OCI-LY7 (cell line): Measurements from ENCODE around the gene HSF2. TPM values are rescaled to one million over a fixed set of nuclear protein-coding genes. Genes with fewer than 3 reads are reported as not detected.

Source experiments
- BruUV-seq: library from RNA; stranded (reverse); fragments of 400-500 nt; replicated peaks from 2 replicates; lab custom pipeline; 2021; lab: Mats Ljungman, UMichigan
- CTCF ChIA-PET: fragments of 300-600 bp; sonication (Branson Sonifier 250); formaldehyde crosslinking; loops from one replicate; lab custom pipeline; 2022; ENCODE audit warnings: antibody characterized with exemption; ENCODE audit not compliant: unreplicated experiment; lab: Charles Lee
- POLR2A ChIA-PET: fragments of 300-600 bp; sonication (Branson Sonifier 250); formaldehyde crosslinking; loops from one replicate; lab custom pipeline; 2022; ENCODE audit warnings: antibody characterized with exemption; lab: Charles Lee
- DNase-seq: peaks from one replicate; pipeline ENCODE4 v3.0.0-alpha.2; 2015; ENCODE audit warnings: low spot score
- H2AFZ ChIP-seq: fragments of 200-600 bp; sonication (generic), shearing (Covaris generic); 2 replicates; pipeline ENCODE4 v1.6.1; 2014; ENCODE audit warnings: mild to moderate bottlenecking, antibody characterized with exemption, low read length, moderate library complexity
- H3K27ac ChIP-seq: fragments of 200-600 bp; sonication (generic); 2 replicates; pipeline ENCODE4 v1.5.1; 2014; ENCODE audit warnings: mixed run types, low read depth, mild to moderate bottlenecking, moderate library complexity, low read length, inconsistent platforms; ENCODE audit not compliant: poor library complexity, severe bottlenecking
- H3K36me3 ChIP-seq: fragments of 200-600 bp; sonication (generic); 2 replicates; pipeline ENCODE4 v1.6.1; 2014; ENCODE audit warnings: mild to moderate bottlenecking, antibody characterized with exemption, low read length, moderate library complexity, mixed read lengths; ENCODE audit not compliant: insufficient read depth
- H3K4me1 ChIP-seq: fragments of 200-600 bp; sonication (generic); 2 replicates; pipeline ENCODE4 v1.5.1; 2014; ENCODE audit warnings: mild to moderate bottlenecking, low read length; ENCODE audit not compliant: insufficient read depth, poor library complexity, severe bottlenecking
- H3K4me2 ChIP-seq: fragments of 200-600 bp; sonication (generic); 2 replicates; pipeline ENCODE4 v1.6.1; 2014; ENCODE audit warnings: mild to moderate bottlenecking, low read length
- H3K4me3 ChIP-seq: fragments of 200-600 bp; sonication (generic); 2 replicates; pipeline ENCODE4 v1.5.1; 2014; ENCODE audit warnings: mild to moderate bottlenecking, low read depth, low read length; ENCODE audit not compliant: poor library complexity, severe bottlenecking
- H3K79me2 ChIP-seq: fragments of 200-600 bp; sonication (generic); 2 replicates; pipeline ENCODE4 v1.6.1; 2016; ENCODE audit warnings: low read depth, mild to moderate bottlenecking, low read length, moderate library complexity, mixed read lengths; ENCODE audit not compliant: insufficient read depth
- H3K9me2 ChIP-seq: fragments of 200-600 bp; sonication (generic); 2 replicates; pipeline ENCODE4 v1.6.1; 2016; ENCODE audit warnings: mild to moderate bottlenecking, low read length, mixed read lengths; ENCODE audit not compliant: insufficient read depth
- H3K9me3 ChIP-seq: fragments of 200-600 bp; sonication (generic); 2 replicates; pipeline ENCODE4 v1.6.1; 2014; ENCODE audit warnings: mild to moderate bottlenecking, mixed run types, low read length, mixed read lengths
- H4K20me1 ChIP-seq: fragments of 200-600 bp; sonication (generic); 2 replicates; pipeline ENCODE4 v1.6.1; 2014; ENCODE audit warnings: mild to moderate bottlenecking, antibody characterized with exemption, low read length, moderate library complexity, mixed read lengths; ENCODE audit not compliant: insufficient read depth
- EZH2phosphoT487 ChIP-seq: fragments of 200-600 bp; sonication (generic); IDR thresholded peaks from 2 replicates; pipeline ENCODE4 v1.6.1; 2018; ENCODE audit warnings: low read depth, borderline replicate concordance, mild to moderate bottlenecking, mixed run types, antibody characterized with exemption, low read length, moderate library complexity, mixed read lengths
- intact Hi-C: fragments of 100-400 bp; cut with micrococcal nuclease; formaldehyde crosslinking; loops from one replicate; pipeline ENCODE4 v1.10.0; 2022; ENCODE audit not compliant: unreplicated experiment
- total RNA-seq, 2 experiments: library from RNA; depleted of rRNA in 1 of 2; stranded (reverse); fragments of >200 nt in 1 of 2; shearing (Covaris generic) in 1 of 2; gene quantifications; 2 replicates each; pipeline ENCODE4 v1.2.3, GENCODE V29; 2014 to 2022
- TF ChIP-seq, protein P1 (sequence below): fragments of 200-600 bp; sonication (generic); conservative IDR thresholded peaks from 2 replicates; pipeline ENCODE4 v1.5.1; 2014; ENCODE audit warnings: mild to moderate bottlenecking, antibody characterized with exemption, low read length, moderate library complexity, mixed read lengths

Gene HSF2
- total RNA-seq, 2 experiments from 2014 or later: 12.1 to 29.6 TPM

DNA sequence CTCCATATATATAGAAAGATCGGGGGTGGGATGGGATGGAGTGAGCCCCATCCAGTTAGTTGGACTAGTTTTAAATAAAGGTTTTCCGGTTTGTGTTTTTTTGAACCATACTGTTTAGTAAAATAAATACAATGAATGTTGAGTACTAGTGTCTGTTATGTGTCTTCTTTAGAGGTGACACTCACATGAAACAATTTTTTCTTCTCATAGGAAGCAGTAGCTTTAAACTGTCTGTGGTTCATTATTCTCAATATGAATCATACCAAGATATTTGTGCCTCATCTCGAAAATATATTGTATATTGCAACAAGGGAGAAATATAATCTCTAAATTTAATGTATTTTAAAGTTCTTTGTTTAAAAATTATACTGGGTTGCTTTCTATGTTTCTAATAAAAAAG, 33.4 kb downstream of the HSF2 start:
- CTCF ChIA-PET: interaction anchor here (0.8 kb wide), 1 partner anchor 35 kb away, joined by 3 read pairs; no protein-coding TSS in a partner anchor
- Histone ChIP-seq H3K4me3 (no peak overlapping the region), H3K4me2 (no peak overlapping the region), H3K9me3 (peaks cover 3% of the 10 kb centered on the region; the same call in 1 of the 2 replicates), H2AFZ (no peak overlapping the region), H3K27ac (no peak overlapping the region), H3K36me3 (peaks cover 88% of the 10 kb centered on the region), H3K79me2 (no peaks in the 10 kb centered on the region), H3K4me1 (no peaks in the 10 kb centered on the region), H3K9me2 (no peaks in the 10 kb centered on the region), H4K20me1 (no peaks in the 10 kb centered on the region)
- TF ChIP-seq EZH2phosphoT487: no peak
- TF ChIP-seq, protein P1, sequence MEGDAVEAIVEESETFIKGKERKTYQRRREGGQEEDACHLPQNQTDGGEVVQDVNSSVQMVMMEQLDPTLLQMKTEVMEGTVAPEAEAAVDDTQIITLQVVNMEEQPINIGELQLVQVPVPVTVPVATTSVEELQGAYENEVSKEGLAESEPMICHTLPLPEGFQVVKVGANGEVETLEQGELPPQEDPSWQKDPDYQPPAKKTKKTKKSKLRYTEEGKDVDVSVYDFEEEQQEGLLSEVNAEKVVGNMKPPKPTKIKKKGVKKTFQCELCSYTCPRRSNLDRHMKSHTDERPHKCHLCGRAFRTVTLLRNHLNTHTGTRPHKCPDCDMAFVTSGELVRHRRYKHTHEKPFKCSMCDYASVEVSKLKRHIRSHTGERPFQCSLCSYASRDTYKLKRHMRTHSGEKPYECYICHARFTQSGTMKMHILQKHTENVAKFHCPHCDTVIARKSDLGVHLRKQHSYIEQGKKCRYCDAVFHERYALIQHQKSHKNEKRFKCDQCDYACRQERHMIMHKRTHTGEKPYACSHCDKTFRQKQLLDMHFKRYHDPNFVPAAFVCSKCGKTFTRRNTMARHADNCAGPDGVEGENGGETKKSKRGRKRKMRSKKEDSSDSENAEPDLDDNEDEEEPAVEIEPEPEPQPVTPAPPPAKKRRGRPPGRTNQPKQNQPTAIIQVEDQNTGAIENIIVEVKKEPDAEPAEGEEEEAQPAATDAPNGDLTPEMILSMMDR: no peak
- DNase-seq: no peak
- intact Hi-C loops: no loop called here
- no TSS peak for BruUV-seq
- POLR2A ChIA-PET: interaction anchor here (1.6 kb wide), 1 partner anchor 17 kb away, joined by 6 read pairs; no protein-coding TSS in a partner anchor

DNA sequence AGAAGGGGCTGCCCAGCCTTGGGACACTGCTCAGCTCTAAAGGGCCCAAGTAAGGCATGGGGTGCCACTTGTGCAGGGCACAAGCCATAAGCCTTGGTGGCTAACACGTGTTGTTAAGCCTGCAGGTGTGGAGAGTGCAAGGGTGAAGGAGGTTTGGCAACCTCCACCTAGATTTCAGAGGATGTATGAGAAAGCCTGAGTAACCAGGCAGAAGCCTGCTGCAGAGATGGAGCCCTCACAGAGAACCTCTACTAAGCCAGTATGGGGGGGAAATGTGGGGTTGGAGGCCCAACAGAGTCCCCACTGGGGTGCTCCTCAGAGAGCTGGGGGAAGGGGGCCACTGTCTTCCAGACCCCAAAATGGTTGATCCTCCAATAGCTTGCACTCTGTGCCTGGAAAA, 39.5 kb downstream of the HSF2 start:
- DNase-seq: peak; percentile 6
- intact Hi-C loops: no loop called here
- POLR2A ChIA-PET: interaction anchor here (1.5 kb wide), 1 partner anchor 22 kb away, joined by 5 read pairs; no protein-coding TSS in a partner anchor
- TF ChIP-seq EZH2phosphoT487: no peak
- TF ChIP-seq, protein P1: no peak
- Histone ChIP-seq H3K4me1 (no peaks in the 10 kb centered on the region), H3K27ac (no peak overlapping the region), H3K9me2 (no peaks in the 10 kb centered on the region), H4K20me1 (no peaks in the 10 kb centered on the region), H3K9me3 (peaks cover 20% of the 10 kb centered on the region), H2AFZ (no peak overlapping the region), H3K4me2 (no peak overlapping the region), H3K36me3 (peaks cover 89% of the 10 kb centered on the region), H3K4me3 (no peak overlapping the region), H3K79me2 (no peaks in the 10 kb centered on the region)
- BruUV-seq: no TSS peak
- CTCF ChIA-PET: no interaction called here

DNA sequence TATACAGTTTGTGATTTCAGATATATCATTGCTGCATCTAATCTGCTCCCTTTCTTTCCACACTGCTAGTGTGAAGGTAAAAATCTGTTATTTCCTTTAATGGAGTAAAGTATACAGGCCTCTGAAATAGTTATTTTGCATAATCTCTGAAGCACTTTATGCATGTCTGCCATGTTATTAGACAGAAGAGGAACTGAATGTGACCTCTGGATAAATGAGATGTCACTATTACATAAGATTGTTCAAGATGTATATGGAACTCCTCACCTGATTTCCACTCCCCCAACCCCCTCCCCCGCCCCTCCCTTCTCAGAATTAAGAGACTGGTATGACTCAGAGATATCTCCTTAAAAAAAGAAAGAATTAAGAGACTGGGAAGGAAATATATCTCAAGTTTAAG, 45.8 kb downstream of the HSF2 start:
- peaks cover 5% of the 10 kb centered on the region for H3K9me3 ChIP-seq
- CTCF ChIA-PET: no interaction called here
- H2AFZ ChIP-seq: no peak overlapping the region
- H3K4me2 ChIP-seq: no peak overlapping the region
- no peaks in the 10 kb centered on the region for H3K9me2 ChIP-seq
- DNase-seq: no peak
- no peaks in the 10 kb centered on the region for H3K4me1 ChIP-seq
- peaks cover 91% of the 10 kb centered on the region for H3K36me3 ChIP-seq
- no peak overlapping the region for H3K4me3 ChIP-seq
- H3K79me2 ChIP-seq: no peaks in the 10 kb centered on the region
- TF ChIP-seq EZH2phosphoT487: no peak
- TF ChIP-seq, protein P1: no peak
- no TSS peak for BruUV-seq
- 0 out of 2 replicates have a peak, but pooled peaks cover 4% of the 10 kb centered on the region for H4K20me1 ChIP-seq
- intact Hi-C loops: no loop called here
- H3K27ac ChIP-seq: no peak overlapping the region
- POLR2A ChIA-PET: interaction anchor here (1.3 to 1.5 kb wide), 2 partner anchors 9 to 26 kb away, joined by 3 to 4 read pairs; partner anchors contain the start of gene SERINC1
